HG03025 (cell line): ENCODE results near the gene NLGN4Y.

Experiments used
- ATAC-seq: cut with Tn5 transposase; IDR thresholded peaks from one replicate; pipeline ENCODE4 v1.9.1; 2021; ENCODE audit warnings: mild to moderate bottlenecking, moderate library complexity; ENCODE audit not compliant: unreplicated experiment, low FRiP score

NLGN4Y gene

GRCh38 chrY:14524272-14525231, at the start of gene NLGN4Y:
Gene NLGN4Y, plus strand, starts transcription at chrY:14524529. Its CDS starts 97,591 bp downstream, at chrY:14622120.
- ATAC-seq, result no peak

- ATAC-seq, result no peak
Observed at GRCh38 chrY:14485935-14486334, 38.4 kb upstream of the NLGN4Y start.

- no peak for ATAC-seq
Observed at GRCh38 chrY:14490226-14490625, 34.1 kb upstream of the NLGN4Y start.

- ATAC-seq, result no peak
Observed at GRCh38 chrY:14498071-14498470, 26.3 kb upstream of the NLGN4Y start.

GRCh38 chrY:14504592-14504991, 19.7 kb upstream of the NLGN4Y start:
- ATAC-seq, result no peak

- no peak for ATAC-seq
Observed at GRCh38 chrY:14522379-14522950, 1.9 kb upstream of the NLGN4Y start.

GRCh38 chrY:14523491-14524271, 648 bp upstream of the NLGN4Y start:
- no peak for ATAC-seq

GRCh38 chrY:14525315-14525714, 986 bp downstream of the NLGN4Y start:
- no peak for ATAC-seq

GRCh38 chrY:14528361-14528760, 4.0 kb downstream of the NLGN4Y start:
- ATAC-seq, result no peak

GRCh38 chrY:14536703-14537102, 12.4 kb downstream of the NLGN4Y start:
- ATAC-seq, result no peak

GRCh38 chrY:14543506-14543905, 19.2 kb downstream of the NLGN4Y start:
- ATAC-seq, result no peak

- ATAC-seq, result no peak
Observed at GRCh38 chrY:14581294-14581693, 57.0 kb downstream of the NLGN4Y start.

GRCh38 chrY:14586725-14587124, 62.4 kb downstream of the NLGN4Y start:
- no peak for ATAC-seq

GRCh38 chrY:14601372-14601771, 77.0 kb downstream of the NLGN4Y start:
- ATAC-seq, result no peak

GRCh38 chrY:14617625-14618024, 93.3 kb downstream of the NLGN4Y start:
- ATAC-seq, result no peak

GRCh38 chrY:14618513-14618912, 94.2 kb downstream of the NLGN4Y start:
- ATAC-seq, result no peak

- no peak for ATAC-seq
Observed at GRCh38 chrY:14628208-14628607, 103.9 kb downstream of the NLGN4Y start.

GRCh38 chrY:14631676-14632075, 107.3 kb downstream of the NLGN4Y start:
- no peak for ATAC-seq

- no peak for ATAC-seq
Observed at GRCh38 chrY:14633718-14634117, 109.4 kb downstream of the NLGN4Y start.

GRCh38 chrY:14634954-14635353, 110.6 kb downstream of the NLGN4Y start:
- ATAC-seq, result no peak

- no peak for ATAC-seq
Observed at GRCh38 chrY:14637551-14637950, 113.2 kb downstream of the NLGN4Y start.
